H1 (cell line): Measurements from ENCODE around the gene KCNK3. TPM values are rescaled to one million over a fixed set of nuclear protein-coding genes. Genes with fewer than 3 reads are reported as not detected.

ENCODE experiments used
- RBBP5 ChIP-seq: IDR thresholded peaks from 2 replicates; pipeline ENCODE4 v1.7.1; 2012; ENCODE audit warnings: low read depth, mild to moderate bottlenecking, inconsistent platforms, low read length, moderate library complexity, borderline replicate concordance
- SAP30 ChIP-seq: fragments of 300-600 bp; sonication (generic); IDR thresholded peaks from 2 replicates; pipeline ENCODE4 v1.7.1; 2012; ENCODE audit warnings: low read length, moderate library complexity, mild to moderate bottlenecking, inconsistent platforms; ENCODE audit not compliant: insufficient read depth, insufficient replicate concordance
- polyA plus RNA-seq, 7 experiments: library from polyadenylated mRNA; depleted of rRNA in 3 of 7; stranded (reverse) in 5 of 7; unstranded in 2 of 7; fragments of >200 nt in 5 of 7; fragments of 200-250 nt in 2 of 7; gene quantifications; 1 replicate in 5 of 7; 2 replicates in 1 of 7; 4 replicates in 1 of 7; pipeline versions ENCODE4 v1.2.1 to v1.2.3, GENCODE V29; 2011 to 2013; ENCODE audit warnings: missing spikeins in 2 of 7, mixed read lengths in 2 of 7
- total RNA-seq: library from RNA; stranded (reverse); fragmentation: NEBNext Ultra II Directional; extraction: Animal tissue kit (Norgen Biotek cat#: 25700); gene quantifications from 2 replicates; pipeline ENCODE4 v1.2.1, GENCODE V29; 2021
- TF ChIP-seq, protein P1 (sequence below): IDR thresholded peaks from 2 replicates; pipeline ENCODE4 v1.6.1; 2011; ENCODE audit warnings: low read length, improper control_type of control experiment
- TF ChIP-seq, protein P2 (sequence below): IDR thresholded peaks from 2 replicates; pipeline ENCODE4 v1.6.1; 2011; ENCODE audit warnings: low read depth, mild to moderate bottlenecking, low read length; ENCODE audit not compliant: insufficient read depth

Gene KCNK3
- total and polyA plus RNA-seq, 2 of the 8 experiments (the other 6 are each of a cell fraction or from before 2014, with no cell fraction given) = 0.29 to 0.30 TPM

DNA sequence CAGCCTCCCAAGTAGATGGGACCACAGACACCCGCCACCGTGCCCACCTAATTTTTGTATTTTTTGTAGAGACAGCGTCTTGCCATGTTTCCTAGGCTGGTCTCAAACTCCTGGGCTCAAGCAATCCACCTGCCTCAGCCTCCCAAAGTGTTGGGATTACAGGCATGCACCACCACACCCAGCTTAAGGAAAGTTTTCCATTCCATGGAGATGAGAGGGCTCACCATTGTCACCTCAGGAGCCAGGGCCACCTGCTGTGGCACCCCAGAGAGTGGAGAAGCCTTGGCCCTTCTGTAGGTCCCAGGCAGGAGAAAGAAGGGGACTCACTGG lies 76.2 kb downstream of the KCNK3 start (continued):
- TF ChIP-seq, protein P1, sequence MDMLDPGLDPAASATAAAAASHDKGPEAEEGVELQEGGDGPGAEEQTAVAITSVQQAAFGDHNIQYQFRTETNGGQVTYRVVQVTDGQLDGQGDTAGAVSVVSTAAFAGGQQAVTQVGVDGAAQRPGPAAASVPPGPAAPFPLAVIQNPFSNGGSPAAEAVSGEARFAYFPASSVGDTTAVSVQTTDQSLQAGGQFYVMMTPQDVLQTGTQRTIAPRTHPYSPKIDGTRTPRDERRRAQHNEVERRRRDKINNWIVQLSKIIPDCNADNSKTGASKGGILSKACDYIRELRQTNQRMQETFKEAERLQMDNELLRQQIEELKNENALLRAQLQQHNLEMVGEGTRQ = no peak
- no peak for TF ChIP-seq RBBP5
- no peak for TF ChIP-seq SAP30
- TF ChIP-seq, protein P2, sequence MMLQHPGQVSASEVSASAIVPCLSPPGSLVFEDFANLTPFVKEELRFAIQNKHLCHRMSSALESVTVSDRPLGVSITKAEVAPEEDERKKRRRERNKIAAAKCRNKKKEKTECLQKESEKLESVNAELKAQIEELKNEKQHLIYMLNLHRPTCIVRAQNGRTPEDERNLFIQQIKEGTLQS = no peak
